ENCODE measurements around the gene CDNF.

Gene CDNF

DNA sequence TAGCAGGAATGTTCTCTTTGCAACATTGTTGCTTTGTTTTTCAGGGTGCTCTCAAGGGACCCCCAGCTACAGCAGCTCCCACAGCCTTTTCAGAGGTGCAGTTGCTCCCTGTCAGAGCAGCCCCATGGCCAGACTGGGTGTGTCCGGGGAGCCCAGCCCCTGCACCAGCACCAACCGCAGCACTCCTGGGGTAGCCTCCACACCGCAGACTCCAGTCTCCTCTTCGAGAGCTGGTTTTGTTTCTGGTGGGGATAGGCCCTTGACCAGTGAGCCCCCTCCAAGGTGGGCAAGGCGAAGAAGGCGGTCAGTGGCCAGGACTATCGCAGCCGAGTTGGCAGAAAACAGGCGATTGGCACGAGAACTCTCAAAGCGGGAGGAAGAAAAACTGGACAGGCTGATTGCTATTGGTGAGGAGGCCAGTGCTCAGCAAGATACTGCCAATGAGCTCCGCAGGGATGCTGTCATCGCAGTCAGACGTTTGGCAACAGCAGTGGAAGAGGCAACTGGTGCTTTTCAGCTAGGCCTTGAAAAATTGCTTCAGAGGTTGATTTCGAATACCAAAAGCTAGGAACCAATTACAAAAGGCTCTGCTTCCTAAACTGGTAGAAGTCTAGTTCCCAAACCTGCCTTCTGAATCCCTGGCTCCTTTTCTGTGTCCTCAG, 5.6 kb upstream of the CDNF start:
- TF ChIP-seq PAX5 (IDR thresholded peaks at IDR 0.05; ENCODE audit: insufficient read depth, low read length, severe bottlenecking) (no peak), POLR2AphosphoS5 (IDR thresholded peaks at IDR 0.05; ENCODE audit: low read depth, low read length) (no peak), SPI1 (IDR thresholded peaks at IDR 0.05; ENCODE audit: low read depth, low read length) (no peak), POU2F2 (IDR thresholded peaks at IDR 0.05; ENCODE audit: low read depth, low read length) (no peak), POLR2A (IDR thresholded peaks at IDR 0.05; ENCODE audit: low read depth, low read length) (no peak), TAF1 (IDR thresholded peaks at IDR 0.05; ENCODE audit: low read depth, low read length) (no peak)
- no peak for FAIRE-seq
- DNase-seq (ENCODE audit: insufficient read length, low spot score): no peak

DNA sequence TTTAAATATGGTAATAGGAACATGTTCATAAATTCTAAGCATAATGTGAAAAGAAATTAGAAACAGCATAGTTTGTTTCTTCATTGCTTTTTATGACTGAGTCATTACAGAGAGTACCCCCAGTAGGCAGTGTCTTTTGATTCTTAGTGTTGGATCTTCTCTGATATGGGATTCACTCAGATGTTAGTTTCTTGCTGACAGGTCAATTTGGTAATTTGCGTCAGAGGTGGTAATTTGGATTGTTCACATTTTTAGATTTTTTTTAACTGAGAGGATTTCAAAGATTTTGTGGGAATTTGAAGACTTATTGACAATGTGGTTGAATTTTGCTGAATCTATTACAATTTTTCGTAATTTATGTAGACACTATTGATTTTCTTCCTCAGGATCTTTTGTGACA, 2.3 kb upstream of the CDNF start:
- FAIRE-seq: no peak
- no peak for TF ChIP-seq POLR2AphosphoS5 (IDR thresholded peaks at IDR 0.05; ENCODE audit: low read depth, low read length)
- TF ChIP-seq POLR2A (IDR thresholded peaks at IDR 0.05; ENCODE audit: low read depth, low read length): no peak
- no peak for TF ChIP-seq POU2F2 (IDR thresholded peaks at IDR 0.05; ENCODE audit: low read depth, low read length)
- no peak for TF ChIP-seq TAF1 (IDR thresholded peaks at IDR 0.05; ENCODE audit: low read depth, low read length)
- TF ChIP-seq PAX5 (IDR thresholded peaks at IDR 0.05; ENCODE audit: insufficient read depth, low read length, severe bottlenecking): no peak
- TF ChIP-seq SPI1 (IDR thresholded peaks at IDR 0.05; ENCODE audit: low read depth, low read length): no peak

DNA sequence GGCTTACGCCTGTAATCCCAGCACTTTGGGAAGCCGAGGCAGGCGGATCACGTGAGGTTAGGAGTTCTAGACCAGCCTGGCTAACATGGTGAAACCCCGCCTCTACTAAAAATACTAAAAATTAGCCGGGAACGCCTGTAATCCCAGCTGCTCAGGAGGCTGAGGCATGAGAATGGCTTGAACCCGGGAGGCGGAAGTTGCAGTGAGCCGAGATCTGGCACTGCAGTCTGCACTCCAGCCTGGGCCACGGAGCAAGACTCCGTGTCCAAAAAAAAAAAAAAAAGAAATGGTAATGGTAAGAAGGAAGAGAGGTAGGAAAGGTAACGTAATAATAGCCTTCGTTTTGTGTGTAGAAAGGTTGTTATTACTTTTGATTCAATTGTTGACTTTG, 1.5 kb upstream of the CDNF start:
- DNase-seq (ENCODE audit: insufficient read length, low spot score) (no peak), FAIRE-seq (no peak)
- TF ChIP-seq PAX5 (IDR thresholded peaks at IDR 0.05; ENCODE audit: insufficient read depth, low read length, severe bottlenecking) (no peak), POLR2AphosphoS5 (IDR thresholded peaks at IDR 0.05; ENCODE audit: low read depth, low read length) (no peak), POU2F2 (IDR thresholded peaks at IDR 0.05; ENCODE audit: low read depth, low read length) (no peak), POLR2A (IDR thresholded peaks at IDR 0.05; ENCODE audit: low read depth, low read length) (no peak), TAF1 (IDR thresholded peaks at IDR 0.05; ENCODE audit: low read depth, low read length) (no peak), SPI1 (IDR thresholded peaks at IDR 0.05; ENCODE audit: low read depth, low read length) (no peak)

More for the DNA sequence above, 2.3 kb upstream of the CDNF start:
- no peak for DNase-seq (ENCODE audit: insufficient read length, low spot score)

DNA sequence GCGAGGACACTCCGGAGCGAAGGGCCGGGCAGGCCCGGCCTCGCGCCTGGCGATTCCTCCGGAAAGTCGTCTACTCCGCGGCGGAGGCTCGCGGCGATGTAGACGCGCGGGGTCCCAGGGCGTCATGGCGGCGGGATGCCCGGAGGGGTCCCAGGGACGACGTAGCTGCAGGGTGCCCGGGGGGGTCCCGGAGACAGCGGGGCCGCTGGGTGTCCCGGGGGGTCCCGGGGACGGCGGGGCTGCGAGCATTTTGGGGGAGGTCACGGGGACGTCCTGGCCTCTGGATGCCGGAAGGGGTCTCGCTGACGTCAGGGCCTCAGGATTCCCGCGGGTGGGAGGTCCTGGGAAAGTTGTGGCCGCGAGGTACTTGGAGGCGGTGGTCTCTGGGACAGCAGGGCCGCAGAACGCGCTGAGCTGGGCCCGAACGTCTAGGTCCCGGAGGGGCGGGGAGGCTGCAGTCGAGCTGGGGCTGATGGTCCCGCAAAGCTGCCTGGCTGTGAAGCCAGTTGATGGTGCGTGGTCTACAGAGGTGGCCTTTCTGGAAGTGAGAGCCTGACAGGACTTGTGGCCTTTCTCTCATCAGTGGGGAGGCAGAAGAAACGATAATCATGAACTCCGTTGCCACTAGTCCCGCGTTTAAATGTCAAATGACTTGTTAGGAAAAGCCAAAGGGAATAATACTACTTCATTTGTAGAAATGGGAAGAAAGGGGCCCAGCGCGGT, 906 bp upstream of the CDNF start:
- peak; percentile 25 for DNase-seq (ENCODE audit: insufficient read length, low spot score)
- no peak for TF ChIP-seq SPI1 (IDR thresholded peaks at IDR 0.05; ENCODE audit: low read depth, low read length)
- TF ChIP-seq POU2F2 (IDR thresholded peaks at IDR 0.05; ENCODE audit: low read depth, low read length): no peak
- TF ChIP-seq PAX5 (IDR thresholded peaks at IDR 0.05; ENCODE audit: insufficient read depth, low read length, severe bottlenecking): no peak
- no peak for TF ChIP-seq TAF1 (IDR thresholded peaks at IDR 0.05; ENCODE audit: low read depth, low read length)
- TF ChIP-seq POLR2AphosphoS5 (IDR thresholded peaks at IDR 0.05; ENCODE audit: low read depth, low read length): no peak
- no peak; the same call in 1 of the 2 replicates for TF ChIP-seq POLR2A (IDR thresholded peaks at IDR 0.05; ENCODE audit: low read depth, low read length)
- FAIRE-seq: no peak

DNA sequence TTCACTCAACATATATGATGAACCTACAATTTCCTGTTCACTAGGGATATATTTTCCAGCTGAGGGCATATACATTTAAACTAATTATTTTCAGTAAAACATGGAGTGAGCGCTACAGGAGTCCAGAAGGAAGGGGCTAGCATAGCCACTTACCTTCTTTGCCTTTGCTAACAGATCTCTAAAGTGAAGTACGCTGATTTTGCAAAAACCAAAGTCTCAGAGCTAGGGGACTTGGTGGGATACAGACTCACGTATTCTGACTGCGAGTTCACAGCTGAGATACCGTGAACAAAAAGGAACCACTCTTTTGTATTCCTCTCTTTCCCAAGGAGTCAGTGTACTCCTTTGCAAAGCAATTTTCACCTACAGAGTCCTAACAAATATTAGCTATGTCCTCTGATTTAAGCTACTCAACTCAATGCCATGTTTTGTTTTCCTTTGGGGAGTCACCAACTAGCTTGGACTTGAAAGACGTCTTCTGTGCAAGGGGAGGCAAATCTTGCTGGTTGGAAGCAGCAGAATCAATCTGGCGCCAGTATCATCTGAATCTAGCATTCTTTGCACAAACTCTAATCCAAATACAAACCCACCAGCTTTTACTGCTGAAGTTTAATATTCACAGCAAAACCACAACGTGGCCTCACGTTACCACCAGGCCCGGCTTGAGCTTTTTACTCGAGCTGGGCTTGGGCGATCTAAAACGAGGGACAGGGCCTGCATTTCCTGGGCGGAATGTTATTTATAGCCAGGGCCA, 657 bp downstream of the CDNF start:
- FAIRE-seq (no peak), DNase-seq (ENCODE audit: insufficient read length, low spot score) (no peak)
- no peak for TF ChIP-seq TAF1 (IDR thresholded peaks at IDR 0.05; ENCODE audit: low read depth, low read length)
- no peak for TF ChIP-seq PAX5 (IDR thresholded peaks at IDR 0.05; ENCODE audit: insufficient read depth, low read length, severe bottlenecking)
- TF ChIP-seq POLR2A (IDR thresholded peaks at IDR 0.05; ENCODE audit: low read depth, low read length): no peak
- no peak for TF ChIP-seq POLR2AphosphoS5 (IDR thresholded peaks at IDR 0.05; ENCODE audit: low read depth, low read length)
- TF ChIP-seq SPI1 (IDR thresholded peaks at IDR 0.05; ENCODE audit: low read depth, low read length): no peak
- TF ChIP-seq POU2F2 (IDR thresholded peaks at IDR 0.05; ENCODE audit: low read depth, low read length): no peak

DNA sequence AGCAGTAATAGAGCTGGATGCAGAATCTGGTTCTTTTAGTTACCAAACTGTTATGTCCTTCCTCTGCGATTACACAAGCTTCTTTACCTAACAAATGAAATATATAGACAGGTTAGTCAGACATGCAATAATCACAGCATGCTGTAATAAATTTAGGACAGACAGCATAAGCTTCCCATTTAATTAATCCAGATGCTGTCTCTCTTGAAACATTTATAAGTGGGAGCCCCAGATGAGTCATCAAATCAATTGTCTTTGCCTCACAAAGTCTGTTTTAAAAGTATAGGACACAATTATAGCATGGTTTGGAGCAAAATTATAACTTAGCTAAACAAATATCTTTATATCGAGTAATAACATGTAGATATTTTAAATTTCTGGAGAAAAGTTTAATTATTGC, 1.6 kb downstream of the CDNF start:
- no peak for TF ChIP-seq POLR2AphosphoS5 (IDR thresholded peaks at IDR 0.05; ENCODE audit: low read depth, low read length)
- TF ChIP-seq SPI1 (IDR thresholded peaks at IDR 0.05; ENCODE audit: low read depth, low read length): no peak
- TF ChIP-seq POU2F2 (IDR thresholded peaks at IDR 0.05; ENCODE audit: low read depth, low read length): no peak
- no peak for TF ChIP-seq PAX5 (IDR thresholded peaks at IDR 0.05; ENCODE audit: insufficient read depth, low read length, severe bottlenecking)
- no peak for DNase-seq (ENCODE audit: insufficient read length, low spot score)
- no peak for FAIRE-seq

DNA sequence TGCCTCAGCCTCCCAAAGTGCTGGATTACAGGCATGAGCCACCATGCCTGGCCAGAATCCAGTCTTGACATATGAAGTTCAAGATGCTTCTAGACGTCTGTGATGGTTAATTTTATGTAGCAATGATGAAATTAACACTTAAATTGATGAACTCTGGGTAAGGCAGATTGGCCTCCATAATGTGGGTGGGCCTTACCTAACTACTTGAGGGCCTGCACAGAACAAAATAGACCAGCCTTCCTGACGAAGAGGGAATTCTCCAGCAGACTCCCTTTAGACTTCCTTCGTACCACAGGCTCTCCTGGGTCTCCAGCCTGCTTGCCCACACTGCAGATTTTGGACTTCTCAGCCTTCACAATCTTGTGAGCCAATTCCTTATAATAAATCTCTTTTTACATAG, 4.7 kb downstream of the CDNF start:
- FAIRE-seq (no peak), DNase-seq (ENCODE audit: insufficient read length, low spot score) (no peak)
- TF ChIP-seq POU2F2 (IDR thresholded peaks at IDR 0.05; ENCODE audit: low read depth, low read length) (no peak), POLR2A (IDR thresholded peaks at IDR 0.05; ENCODE audit: low read depth, low read length) (no peak), POLR2AphosphoS5 (IDR thresholded peaks at IDR 0.05; ENCODE audit: low read depth, low read length) (no peak), TAF1 (IDR thresholded peaks at IDR 0.05; ENCODE audit: low read depth, low read length) (no peak), PAX5 (IDR thresholded peaks at IDR 0.05; ENCODE audit: insufficient read depth, low read length, severe bottlenecking) (no peak), SPI1 (IDR thresholded peaks at IDR 0.05; ENCODE audit: low read depth, low read length) (no peak)

DNA sequence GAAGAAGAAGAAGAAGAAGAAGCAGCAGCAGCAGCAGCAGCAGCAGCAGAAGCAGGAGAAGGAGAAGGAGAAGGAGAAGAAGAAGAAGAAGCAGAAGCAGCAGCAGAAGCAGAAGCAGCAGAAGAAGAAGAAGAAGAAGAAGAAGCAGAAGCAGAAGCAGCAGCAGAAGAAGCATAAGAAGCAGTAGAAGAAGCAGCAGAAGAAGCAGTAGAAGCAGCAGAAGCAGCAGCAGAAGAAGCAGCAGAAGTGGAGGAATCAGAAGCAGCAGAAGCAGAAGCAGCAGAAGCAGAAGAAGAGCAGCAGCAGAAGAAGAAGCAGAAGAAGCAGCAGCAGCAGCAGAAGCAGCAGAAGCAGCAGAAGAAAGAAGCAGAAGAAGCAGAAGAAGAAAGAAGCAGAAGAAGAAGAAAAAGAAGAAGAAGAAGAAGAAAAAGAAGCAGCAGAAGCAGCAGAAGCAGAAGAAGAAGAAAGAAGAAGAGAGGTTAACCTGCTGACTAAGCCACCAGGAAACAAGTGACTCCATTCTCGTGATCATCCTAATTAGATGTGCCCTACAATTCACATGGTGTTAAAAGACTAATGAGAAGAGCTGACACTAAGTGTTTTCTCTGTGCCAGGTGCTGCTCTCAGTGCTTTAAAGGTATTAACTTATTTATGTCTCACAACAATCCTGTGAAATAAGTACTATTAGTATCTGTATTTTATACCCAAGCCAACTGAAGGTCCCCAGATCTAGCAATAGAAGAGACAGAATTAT, 11.6 kb downstream of the CDNF start:
- FAIRE-seq (no peak), DNase-seq (ENCODE audit: insufficient read length, low spot score) (no peak)
- TF ChIP-seq POLR2A (IDR thresholded peaks at IDR 0.05; ENCODE audit: low read depth, low read length) (no peak), SPI1 (IDR thresholded peaks at IDR 0.05; ENCODE audit: low read depth, low read length) (no peak), POU2F2 (IDR thresholded peaks at IDR 0.05; ENCODE audit: low read depth, low read length) (no peak), PAX5 (IDR thresholded peaks at IDR 0.05; ENCODE audit: insufficient read depth, low read length, severe bottlenecking) (no peak), TAF1 (IDR thresholded peaks at IDR 0.05; ENCODE audit: low read depth, low read length) (no peak), POLR2AphosphoS5 (IDR thresholded peaks at IDR 0.05; ENCODE audit: low read depth, low read length) (no peak)

Measured in GM12891 (cell line).